Natural killer cell (primary cell): Measurements from ENCODE around the gene LIN52. TPM values are rescaled to one million over a fixed set of nuclear protein-coding genes. Genes with fewer than 3 reads are reported as not detected.

ENCODE experiments used
- ATAC-seq, 3 donors: fragments of 150-1000 bp in 2 of 3; fragments of 200-7000 bp in 1 of 3; cut with Tn5 transposase; 1 replicate in 1 of 3; 2 replicates in 2 of 3; pipeline ENCODE4 v1.10.0; 2021; ENCODE audit warnings: mild to moderate bottlenecking in 2 of 3, moderate library complexity in 2 of 3
- DNase-seq, 2 donors: peaks; one replicate each; pipeline versions ENCODE4 v3.0.0 to v3.0.0-alpha.2; 2013 to 2021; ENCODE audit warnings: mixed read lengths in 1 of 2
- H3K27ac ChIP-seq: one replicate; pipeline ENCODE4 v1.5.1; 2013; ENCODE audit warnings: mild to moderate bottlenecking, low read length
- H3K27me3 ChIP-seq: one replicate; pipeline ENCODE4 v1.6.1; 2013; ENCODE audit warnings: low read length; ENCODE audit not compliant: control insufficient read depth, insufficient read depth
- H3K36me3 ChIP-seq: one replicate; pipeline ENCODE4 v1.6.1; 2013; ENCODE audit warnings: low read length; ENCODE audit not compliant: control insufficient read depth, insufficient read depth
- H3K4me1 ChIP-seq: one replicate; pipeline ENCODE4 v1.6.1; 2013; ENCODE audit warnings: low read length; ENCODE audit not compliant: control insufficient read depth, insufficient read depth
- H3K4me3 ChIP-seq: one replicate; pipeline ENCODE4 v1.5.1; 2013; ENCODE audit warnings: low read length
- H3K9me3 ChIP-seq: one replicate; pipeline ENCODE4 v1.6.1; 2013; ENCODE audit warnings: low read length; ENCODE audit not compliant: control insufficient read depth, insufficient read depth
- H3K27ac Mint-ChIP-seq, 2 donors: one replicate each; pipeline ENCODE4 v1.8.0; 2022; ENCODE audit warnings: mild to moderate bottlenecking in 2 of 2, mixed read lengths in 2 of 2, moderate library complexity in 1 of 2
- H3K27me3 Mint-ChIP-seq, 2 donors: one replicate each; pipeline ENCODE4 v1.8.0; 2022; ENCODE audit warnings: low read depth in 2 of 2, mixed read lengths in 2 of 2
- H3K36me3 Mint-ChIP-seq: one replicate; pipeline ENCODE4 v1.8.0; 2022; ENCODE audit warnings: mixed read lengths
- H3K4me1 Mint-ChIP-seq, 2 donors: one replicate each; pipeline ENCODE4 v1.8.0; 2022; ENCODE audit warnings: mixed read lengths in 2 of 2
- H3K4me3 Mint-ChIP-seq: one replicate; pipeline ENCODE4 v1.8.0; 2022; ENCODE audit warnings: mild to moderate bottlenecking, moderate library complexity, mixed read lengths
- H3K9me3 Mint-ChIP-seq, 2 donors: one replicate each; pipeline ENCODE4 v1.8.0; 2022; ENCODE audit warnings: mixed read lengths in 2 of 2
- WGBS: methylation state at CpG from one replicate; pipeline ENCODE4 v1.1.7; 2013; ENCODE audit warnings: missing lambda C conversion rate; ENCODE audit not compliant: insufficient coverage; 5-methylcytosine and 5-hydroxymethylcytosine counted together
- intact Hi-C: fragments of 100-400 bp; cut with micrococcal nuclease; formaldehyde crosslinking; loops from one replicate; pipeline ENCODE4 v1.14.2; 2022
- total RNA-seq, 4 donors: library from RNA; stranded (reverse); fragments of 120-200 nt in 1 of 4; gene quantifications; one replicate each; pipeline versions ENCODE4 v1.2.3 to v1.2.4, GENCODE V29; 2013 to 2022
- TF ChIP-seq, protein P1 (sequence below): fragments of 200-600 bp; IDR thresholded peaks from one replicate; pipeline ENCODE4 v1.8.0; 2022; ENCODE audit warnings: antibody characterized with exemption

The LIN52 gene
- total RNA-seq, 3 donors from 2014 or later (not counting 1 experiment from before 2014, with no cell fraction given): 10.6 to 15.0 (median 12.8) TPM

DNA sequence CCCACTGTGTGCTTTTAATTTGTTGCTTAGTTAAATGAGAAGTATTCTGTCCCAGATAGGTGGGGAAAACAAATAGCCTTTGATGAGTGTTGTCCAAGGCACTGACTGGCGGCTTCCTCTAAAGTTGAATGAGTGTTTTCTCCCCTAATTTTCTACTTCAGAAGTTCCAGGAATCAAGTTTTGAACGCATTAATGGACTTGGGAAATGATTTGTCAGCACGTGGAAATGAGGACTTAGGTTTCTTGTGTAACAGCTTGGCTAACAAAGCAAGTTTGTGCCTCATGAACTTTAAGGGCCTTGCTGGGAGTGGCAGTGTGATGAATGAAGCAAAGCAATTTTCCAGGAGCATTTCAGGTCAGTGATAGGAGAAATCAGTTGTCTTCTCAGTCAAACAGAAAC, 56.9 kb downstream of the LIN52 start:
- Histone ChIP-seq H3K27ac (no peak overlapping the region), H3K27me3 (no peaks in the 10 kb centered on the region), H3K9me3 (no peaks in the 10 kb centered on the region), H3K36me3 (peaks cover 2% of the 10 kb centered on the region), H3K4me1 (no peaks in the 10 kb centered on the region), H3K4me3 (no peak overlapping the region)
- no peaks in the 10 kb centered on the region for H3K36me3 Mint-ChIP-seq
- 93% methylated on average over 3 of the region's 3 CpGs for WGBS
- ATAC-seq (no peak), DNase-seq (no peak)
- H3K27ac Mint-ChIP-seq: no peak overlapping the region
- peaks cover 20 to 31% of the 10 kb centered on the region in 2 donors for H3K4me1 Mint-ChIP-seq
- TF ChIP-seq, protein P1, sequence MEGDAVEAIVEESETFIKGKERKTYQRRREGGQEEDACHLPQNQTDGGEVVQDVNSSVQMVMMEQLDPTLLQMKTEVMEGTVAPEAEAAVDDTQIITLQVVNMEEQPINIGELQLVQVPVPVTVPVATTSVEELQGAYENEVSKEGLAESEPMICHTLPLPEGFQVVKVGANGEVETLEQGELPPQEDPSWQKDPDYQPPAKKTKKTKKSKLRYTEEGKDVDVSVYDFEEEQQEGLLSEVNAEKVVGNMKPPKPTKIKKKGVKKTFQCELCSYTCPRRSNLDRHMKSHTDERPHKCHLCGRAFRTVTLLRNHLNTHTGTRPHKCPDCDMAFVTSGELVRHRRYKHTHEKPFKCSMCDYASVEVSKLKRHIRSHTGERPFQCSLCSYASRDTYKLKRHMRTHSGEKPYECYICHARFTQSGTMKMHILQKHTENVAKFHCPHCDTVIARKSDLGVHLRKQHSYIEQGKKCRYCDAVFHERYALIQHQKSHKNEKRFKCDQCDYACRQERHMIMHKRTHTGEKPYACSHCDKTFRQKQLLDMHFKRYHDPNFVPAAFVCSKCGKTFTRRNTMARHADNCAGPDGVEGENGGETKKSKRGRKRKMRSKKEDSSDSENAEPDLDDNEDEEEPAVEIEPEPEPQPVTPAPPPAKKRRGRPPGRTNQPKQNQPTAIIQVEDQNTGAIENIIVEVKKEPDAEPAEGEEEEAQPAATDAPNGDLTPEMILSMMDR: no peak
- H3K4me3 Mint-ChIP-seq: no peak overlapping the region
- intact Hi-C loops: no loop called here
- no peaks in the 10 kb centered on the region for H3K9me3 Mint-ChIP-seq
- H3K27me3 Mint-ChIP-seq: no peaks in the 10 kb centered on the region

DNA sequence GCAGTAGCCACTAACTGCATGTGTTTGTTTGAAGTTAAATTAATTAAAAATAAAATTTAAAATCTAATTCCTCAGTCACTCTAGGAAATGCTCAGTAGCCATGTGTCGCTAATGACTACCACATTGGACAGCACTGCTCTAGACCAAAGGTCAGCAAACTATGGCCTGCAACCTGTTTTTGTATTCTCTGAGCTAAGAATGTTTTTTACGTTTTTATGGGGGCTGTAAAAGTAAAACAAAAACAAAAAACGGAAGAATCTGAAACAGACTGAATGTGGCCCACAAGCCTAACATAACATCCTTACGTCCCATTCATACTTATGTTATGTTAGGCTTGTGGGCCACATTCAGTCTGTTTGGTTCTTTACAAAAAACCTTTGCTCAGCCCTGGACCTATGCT, 57.8 kb downstream of the LIN52 start:
- peak overlapping the region in 1 of 2 donors; percentile 11 for H3K27ac Mint-ChIP-seq
- intact Hi-C loops: no loop called here
- H3K4me1 ChIP-seq: no peaks in the 10 kb centered on the region
- H3K4me1 Mint-ChIP-seq: peaks cover 20 to 31% of the 10 kb centered on the region in 2 donors
- no peak overlapping the region for H3K4me3 Mint-ChIP-seq
- H3K36me3 Mint-ChIP-seq: no peaks in the 10 kb centered on the region
- 94% methylated on average over 4 of the region's 4 CpGs for WGBS
- no peaks in the 10 kb centered on the region for H3K27me3 Mint-ChIP-seq
- TF ChIP-seq, protein P1: no peak
- peaks cover 2% of the 10 kb centered on the region for H3K36me3 ChIP-seq
- DNase-seq: no peak
- no peak overlapping the region for H3K4me3 ChIP-seq
- no peaks in the 10 kb centered on the region for H3K9me3 ChIP-seq
- no peaks in the 10 kb centered on the region for H3K27me3 ChIP-seq
- no peak overlapping the region for H3K27ac ChIP-seq
- H3K9me3 Mint-ChIP-seq: no peaks in the 10 kb centered on the region
- ATAC-seq: no peak

DNA sequence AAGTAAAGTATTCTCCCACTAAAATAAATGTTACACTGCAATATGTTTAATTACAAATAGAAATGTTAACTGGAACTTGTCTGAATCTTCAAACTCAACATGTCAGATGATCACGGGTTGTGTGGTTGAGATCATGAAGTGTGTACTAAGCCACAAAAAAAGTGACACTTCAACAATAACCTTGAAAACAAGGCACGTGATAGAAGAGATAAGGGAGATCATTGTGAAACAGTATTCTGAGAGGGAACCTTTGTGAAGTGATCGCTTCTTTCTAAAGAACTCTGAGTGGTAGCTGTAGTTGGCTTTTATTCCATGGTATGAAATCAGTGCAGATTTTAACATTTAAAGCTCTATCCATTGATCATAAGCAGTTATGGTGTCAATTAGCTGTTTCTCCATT, 60.0 kb downstream of the LIN52 start:
- H3K4me3 Mint-ChIP-seq: peak overlapping the region; percentile 7
- TF ChIP-seq, protein P1: no peak
- no peak overlapping the region for H3K27ac ChIP-seq
- H3K9me3 ChIP-seq: no peaks in the 10 kb centered on the region
- H3K27me3 Mint-ChIP-seq: no peaks in the 10 kb centered on the region
- no peaks in the 10 kb centered on the region for H3K9me3 Mint-ChIP-seq
- H3K36me3 Mint-ChIP-seq: no peaks in the 10 kb centered on the region
- H3K4me3 ChIP-seq: no peak overlapping the region
- H3K27ac Mint-ChIP-seq: peak overlapping the region; percentile 27 to 75
- H3K4me1 ChIP-seq: no peaks in the 10 kb centered on the region
- ATAC-seq (peak; percentile 83 to 97 (median 86)), DNase-seq (peak in 1 of 2 donors; percentile 5)
- peaks cover 20 to 31% of the 10 kb centered on the region in 2 donors for H3K4me1 Mint-ChIP-seq
- H3K27me3 ChIP-seq: no peaks in the 10 kb centered on the region
- intact Hi-C loops: no loop called here
- H3K36me3 ChIP-seq: no peaks in the 10 kb centered on the region
- 66% methylated on average over 3 of the region's 3 CpGs for WGBS

DNA sequence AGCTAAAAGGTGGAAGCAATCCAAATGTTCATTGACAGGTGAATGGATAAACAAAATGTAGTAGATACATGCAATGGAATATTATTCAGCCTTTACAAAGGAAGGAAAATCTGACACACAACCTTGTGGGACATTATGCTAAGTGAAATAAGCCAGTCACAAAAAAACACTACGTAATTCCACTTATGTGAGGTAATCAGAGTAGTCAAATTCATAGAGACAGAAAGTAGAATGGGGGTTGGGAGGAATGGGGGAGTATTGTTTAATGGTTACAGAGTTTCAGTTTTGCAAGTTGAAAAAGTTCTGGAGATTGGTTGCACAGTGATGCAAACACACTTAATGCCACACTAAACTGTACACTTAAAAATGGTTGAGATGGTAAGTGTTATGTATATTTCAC, 62.8 kb downstream of the LIN52 start:
- TF ChIP-seq, protein P1: no peak
- no peaks in the 10 kb centered on the region for H3K36me3 Mint-ChIP-seq
- DNase-seq (no peak), ATAC-seq (no peak)
- Histone ChIP-seq H3K9me3 (no peaks in the 10 kb centered on the region), H3K4me1 (no peaks in the 10 kb centered on the region), H3K27me3 (no peaks in the 10 kb centered on the region), H3K27ac (no peak overlapping the region), H3K36me3 (no peaks in the 10 kb centered on the region), H3K4me3 (no peak overlapping the region)
- H3K4me3 Mint-ChIP-seq: no peak overlapping the region
- WGBS: 100% methylated on average over 1 of the region's 1 CpG
- no peaks in the 10 kb centered on the region for H3K9me3 Mint-ChIP-seq
- intact Hi-C loops: no loop called here
- H3K4me1 Mint-ChIP-seq: peaks cover 20 to 31% of the 10 kb centered on the region in 2 donors
- no peak overlapping the region for H3K27ac Mint-ChIP-seq
- H3K27me3 Mint-ChIP-seq: no peaks in the 10 kb centered on the region
